Cerebellar nuclear complex (tissue), 1 donor: Measurements from ENCODE around the gene KRTAP5-4.
A peak's percentile ranks its signal among the peaks of the same experiment; 100 is the strongest.
"Not testable (repeated sequence)": the region's sequence is repeated elsewhere in the genome, so short reads cannot be mapped to it uniquely, and the experiment has no call there.

ENCODE experiments used
- DNase-seq, 2 experiments: peaks; one replicate each; lab custom pipeline; 2025; lab: John Stamatoyannopoulos, UW

Gene KRTAP5-4

DNA sequence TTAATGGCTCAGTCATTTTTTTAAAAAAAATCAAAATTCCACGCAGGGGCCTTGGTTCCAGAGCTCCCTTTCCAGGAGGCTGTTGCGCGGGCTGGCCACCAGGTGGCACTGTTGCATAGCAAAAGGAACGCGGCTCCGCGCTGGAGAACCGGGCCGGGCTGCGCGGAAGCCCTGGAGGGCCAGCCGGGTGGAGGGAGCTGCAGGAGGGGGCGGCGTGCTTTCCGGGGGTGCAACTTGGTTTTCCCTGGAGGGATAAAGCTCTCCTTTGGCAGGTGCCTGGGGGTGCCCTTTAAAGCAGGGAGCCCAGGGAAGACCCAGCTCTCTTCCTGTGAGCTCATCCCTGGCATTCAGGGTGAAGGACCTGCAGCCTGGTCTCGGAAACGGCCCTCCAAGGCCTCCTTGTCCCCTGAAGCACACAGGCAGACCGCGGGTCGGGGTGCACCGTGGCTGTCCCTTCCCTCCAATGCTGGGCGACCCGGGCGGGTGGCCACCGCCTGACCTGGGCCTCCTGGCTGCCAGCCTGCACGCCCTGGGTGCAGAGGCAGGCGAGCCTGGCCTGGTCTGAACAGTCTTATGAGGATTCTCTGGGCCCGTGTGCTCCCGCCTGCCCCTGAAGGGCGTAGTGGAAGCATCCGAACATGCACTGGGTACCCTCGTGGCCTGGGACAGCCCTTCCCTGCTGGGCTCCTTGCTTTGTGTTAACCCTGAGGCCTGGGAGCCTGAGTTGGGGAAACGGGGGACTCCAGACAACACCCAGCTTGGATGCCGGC lies 31.0 kb upstream of the KRTAP5-4 start:
- peak in 1 of 2 experiments; percentile 22 for DNase-seq

DNA sequence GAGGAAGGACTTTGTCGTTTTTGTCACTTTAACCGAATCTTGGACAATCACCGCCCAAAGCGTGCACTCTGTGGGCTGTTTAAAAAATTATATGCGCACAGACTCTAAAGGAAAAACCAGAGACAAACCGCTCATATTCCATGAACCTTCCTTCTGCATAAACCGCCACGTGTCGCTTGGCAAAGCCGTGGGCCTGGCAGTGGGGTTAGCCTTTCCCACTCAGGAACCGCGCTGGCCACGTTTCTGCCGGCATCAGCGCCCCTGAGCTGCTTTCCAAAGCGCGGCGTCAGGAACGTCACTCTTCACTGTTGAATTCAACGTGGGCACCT lies 30.5 kb upstream of the KRTAP5-4 start:
- DNase-seq: no peak

DNA sequence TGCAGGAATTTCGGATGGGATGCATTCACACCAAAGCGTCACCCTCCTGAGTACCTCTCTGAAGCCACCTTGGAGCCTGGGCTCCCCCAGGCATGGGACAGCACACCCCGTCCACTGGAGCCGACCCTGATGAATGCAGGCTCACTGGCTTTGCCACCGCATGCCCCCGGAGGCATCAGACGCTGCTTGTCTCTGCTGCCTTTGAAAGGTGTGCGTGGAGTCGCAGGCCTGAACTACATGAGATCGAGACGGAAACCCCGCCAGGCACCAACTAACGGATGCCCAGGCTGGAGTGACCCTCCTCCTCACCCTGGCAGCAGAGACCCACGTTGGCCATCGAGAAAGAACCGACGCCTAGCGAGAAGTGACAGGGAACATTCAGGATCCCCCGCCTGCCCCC lies 30.1 kb upstream of the KRTAP5-4 start:
- DNase-seq: no peak

DNA sequence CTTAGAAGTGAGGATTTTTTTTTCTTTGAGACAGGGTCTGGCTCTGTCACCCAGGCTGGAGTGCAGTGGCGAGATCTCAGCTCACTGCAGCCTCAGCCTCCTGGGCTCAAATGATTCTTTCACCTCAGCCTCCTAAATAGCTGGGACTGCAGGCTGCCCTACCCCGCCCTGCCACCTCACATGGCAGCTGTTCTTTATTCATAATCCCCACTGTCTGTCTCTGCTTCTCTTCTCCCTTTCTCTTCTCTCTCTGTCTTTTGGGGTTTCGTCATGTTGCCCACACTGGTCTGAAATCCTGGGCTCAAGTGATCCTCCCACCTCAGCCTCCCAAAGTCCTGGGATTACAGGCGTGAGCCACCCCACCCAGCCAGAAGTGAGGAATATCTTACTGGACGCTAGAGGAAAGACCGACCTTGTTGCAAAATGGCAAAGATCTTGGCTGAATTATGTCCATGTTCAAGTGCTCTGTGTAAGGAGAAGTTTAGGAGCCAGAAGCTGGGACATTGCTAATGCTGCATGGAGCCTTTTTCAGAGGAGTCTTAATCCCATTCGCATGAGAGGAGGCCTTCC lies 29.6 kb upstream of the KRTAP5-4 start:
- DNase-seq: no peak

DNA sequence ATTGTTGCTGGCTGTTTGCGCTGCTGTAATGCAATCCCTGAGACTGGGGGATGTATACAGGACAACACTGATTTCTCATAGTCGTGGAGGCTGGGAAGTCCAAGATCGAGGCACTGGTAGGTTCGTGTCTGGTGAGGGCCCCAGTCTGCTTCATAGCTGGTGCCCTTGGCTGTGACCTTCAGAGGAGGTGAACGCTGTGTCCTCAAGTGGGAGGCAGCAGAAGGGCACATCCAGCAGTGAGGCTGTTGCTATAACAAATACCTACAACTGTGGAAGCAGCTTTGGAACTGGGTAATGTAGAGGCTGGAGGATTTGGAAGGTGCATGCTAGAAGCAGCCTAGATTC lies 29.0 kb upstream of the KRTAP5-4 start:
- no peak for DNase-seq

DNA sequence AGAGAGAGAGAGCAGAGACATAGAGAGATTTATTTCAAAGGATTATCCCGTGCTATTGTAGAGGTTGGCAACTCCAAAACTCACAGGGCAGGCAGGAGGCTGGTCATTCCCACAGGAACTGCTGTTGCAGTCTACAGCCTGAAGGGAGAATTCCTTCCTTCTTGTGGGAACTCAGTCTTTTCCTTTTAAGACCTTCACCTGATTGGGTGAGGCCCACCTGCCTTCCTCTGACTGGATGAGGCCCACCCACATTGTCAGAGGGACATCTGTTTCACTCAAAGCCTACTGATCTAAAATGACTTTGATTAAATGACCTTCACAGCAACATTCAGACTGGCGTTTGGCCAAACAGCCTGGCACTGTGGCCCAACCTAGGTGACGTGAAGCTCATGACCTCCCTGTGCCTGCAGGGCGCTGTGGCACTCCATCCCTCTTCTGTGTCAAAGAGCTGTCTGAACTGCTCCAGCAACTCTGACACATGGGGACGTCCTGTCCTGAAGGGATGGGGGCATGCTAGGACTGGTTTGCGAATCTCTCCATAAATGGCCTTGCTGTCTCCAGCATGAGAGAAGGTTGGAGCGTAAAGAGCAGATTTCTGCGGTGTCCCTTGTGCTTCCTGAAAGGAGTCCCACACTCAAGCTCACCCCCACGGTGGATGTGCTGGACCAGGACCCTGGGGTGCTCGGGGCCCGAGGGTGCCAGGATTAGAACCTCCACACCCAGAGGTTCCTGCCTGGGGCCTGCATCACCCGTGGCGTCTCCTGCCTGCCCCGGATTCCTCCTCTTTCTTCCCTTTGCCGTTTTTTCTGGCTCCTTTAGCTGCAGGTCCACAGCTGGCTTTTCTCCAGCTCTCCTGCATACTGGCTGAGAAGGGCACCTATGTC lies 28.3 kb upstream of the KRTAP5-4 start:
- no peak for DNase-seq

DNA sequence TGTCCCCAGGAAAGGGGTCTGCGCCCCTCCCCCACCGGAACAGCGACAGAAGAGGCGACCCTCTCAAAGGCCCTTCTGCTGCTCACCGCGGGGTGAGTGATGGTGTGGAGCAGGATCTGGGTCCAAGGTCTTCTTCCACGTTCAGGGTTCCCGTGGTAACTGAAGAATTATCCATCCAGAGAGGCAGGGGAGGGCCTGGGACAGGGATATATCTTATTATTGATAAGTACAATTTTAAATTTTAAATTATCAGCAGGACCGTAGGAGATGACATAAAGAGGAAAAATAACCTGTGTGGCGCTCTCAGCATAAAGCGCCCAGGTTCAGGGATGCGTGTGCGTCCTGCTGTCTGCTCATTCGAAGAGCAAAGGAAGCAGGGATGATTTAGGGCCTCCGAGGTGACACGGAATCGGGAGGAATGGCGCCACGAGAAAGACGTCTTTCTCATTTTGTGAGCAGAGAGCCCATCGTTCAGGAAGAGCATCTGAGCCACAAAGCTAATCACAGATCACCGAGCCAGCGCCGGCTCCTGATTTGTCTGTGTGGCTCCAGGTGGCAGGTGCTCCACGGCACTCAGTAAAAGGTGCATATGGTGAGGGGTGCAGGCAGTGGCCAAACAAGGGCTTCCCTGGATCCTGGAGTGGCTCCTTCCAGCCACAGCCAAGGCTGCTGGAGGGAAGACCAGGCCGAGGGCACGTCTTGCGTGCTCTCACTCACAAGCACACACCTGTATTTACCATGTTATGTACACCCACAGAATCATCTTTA lies 26.9 kb upstream of the KRTAP5-4 start:
- DNase-seq: no peak

DNA sequence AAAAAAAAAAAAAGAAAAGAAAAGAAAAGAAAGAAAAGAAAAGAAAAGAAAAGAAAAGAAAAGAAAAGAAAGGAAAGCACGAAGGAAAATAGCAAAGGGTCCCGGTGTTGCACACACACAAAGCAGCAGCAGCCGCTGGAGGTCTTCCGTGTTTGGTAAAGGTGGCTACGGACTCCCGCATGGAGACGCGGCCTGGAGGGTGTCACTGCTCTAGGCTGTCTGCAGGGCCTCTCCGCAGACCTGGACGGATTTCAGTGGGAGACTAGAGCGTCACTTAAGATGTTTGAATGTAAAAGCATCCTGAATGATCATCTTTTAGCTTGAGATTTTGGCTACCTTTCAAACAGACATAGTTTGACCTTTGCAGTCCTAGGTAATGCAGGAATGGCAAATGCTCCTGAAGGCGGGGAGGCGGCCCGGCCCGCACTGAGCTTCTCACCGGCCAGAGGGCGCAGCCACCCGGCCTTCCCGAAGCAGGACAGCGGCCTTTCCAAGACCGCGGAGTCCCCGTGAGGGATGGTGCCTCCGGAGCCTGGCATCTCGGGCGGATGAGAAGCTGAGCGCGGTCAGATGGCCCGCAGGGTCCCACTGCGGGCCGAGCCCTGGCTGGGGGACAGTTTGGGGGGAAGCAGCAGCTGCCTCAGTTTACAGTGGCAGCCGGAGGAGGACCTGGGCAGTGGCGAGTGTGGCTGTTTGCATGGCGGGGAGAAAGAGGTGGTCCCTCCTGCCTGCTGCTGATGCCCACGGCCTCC lies 26.1 kb upstream of the KRTAP5-4 start:
- DNase-seq: no peak

DNA sequence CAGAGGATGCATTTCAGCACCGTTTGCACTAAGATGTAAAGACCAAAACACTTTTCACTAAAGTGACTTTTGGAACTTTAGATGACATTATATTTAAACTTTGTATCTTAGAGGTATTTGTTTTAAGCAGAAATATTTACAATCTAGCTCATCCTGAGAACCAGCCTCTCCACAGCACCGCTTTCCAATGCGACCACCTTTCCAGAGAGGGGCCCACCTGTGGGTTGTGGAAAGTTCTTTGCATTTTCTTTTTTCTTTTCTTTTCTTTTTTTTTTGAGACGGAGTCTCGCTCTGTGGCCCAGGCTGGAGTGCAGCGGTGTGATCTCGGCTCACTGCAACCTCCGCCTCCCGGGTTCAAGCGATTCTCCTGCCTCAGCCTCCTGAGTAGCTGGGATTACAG lies 24.6 kb upstream of the KRTAP5-4 start:
- DNase-seq: not testable (repeated sequence)

DNA sequence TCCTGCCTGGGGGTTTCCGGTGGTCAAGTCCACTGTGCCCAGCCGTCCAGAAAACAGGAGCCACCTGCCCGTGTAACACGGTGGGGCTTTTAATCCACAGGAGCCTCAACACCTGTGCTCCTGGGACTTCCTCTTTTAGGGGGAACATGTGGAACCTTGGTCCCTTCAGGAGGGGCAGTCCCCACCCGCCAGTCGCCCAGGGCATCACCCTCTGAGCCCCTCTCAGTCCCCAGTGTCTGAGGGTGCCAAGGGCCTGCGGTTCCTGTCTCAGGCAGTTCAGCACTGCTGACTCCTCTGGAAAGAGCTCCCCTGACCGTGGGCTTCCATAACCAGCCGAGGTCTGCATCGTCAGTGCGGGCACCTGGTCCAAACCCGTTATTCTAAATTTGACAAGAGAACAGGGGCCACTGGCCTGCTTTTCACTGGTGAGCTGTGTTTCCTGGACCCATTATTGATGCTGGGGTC lies 23.5 kb upstream of the KRTAP5-4 start:
- no peak for DNase-seq

DNA sequence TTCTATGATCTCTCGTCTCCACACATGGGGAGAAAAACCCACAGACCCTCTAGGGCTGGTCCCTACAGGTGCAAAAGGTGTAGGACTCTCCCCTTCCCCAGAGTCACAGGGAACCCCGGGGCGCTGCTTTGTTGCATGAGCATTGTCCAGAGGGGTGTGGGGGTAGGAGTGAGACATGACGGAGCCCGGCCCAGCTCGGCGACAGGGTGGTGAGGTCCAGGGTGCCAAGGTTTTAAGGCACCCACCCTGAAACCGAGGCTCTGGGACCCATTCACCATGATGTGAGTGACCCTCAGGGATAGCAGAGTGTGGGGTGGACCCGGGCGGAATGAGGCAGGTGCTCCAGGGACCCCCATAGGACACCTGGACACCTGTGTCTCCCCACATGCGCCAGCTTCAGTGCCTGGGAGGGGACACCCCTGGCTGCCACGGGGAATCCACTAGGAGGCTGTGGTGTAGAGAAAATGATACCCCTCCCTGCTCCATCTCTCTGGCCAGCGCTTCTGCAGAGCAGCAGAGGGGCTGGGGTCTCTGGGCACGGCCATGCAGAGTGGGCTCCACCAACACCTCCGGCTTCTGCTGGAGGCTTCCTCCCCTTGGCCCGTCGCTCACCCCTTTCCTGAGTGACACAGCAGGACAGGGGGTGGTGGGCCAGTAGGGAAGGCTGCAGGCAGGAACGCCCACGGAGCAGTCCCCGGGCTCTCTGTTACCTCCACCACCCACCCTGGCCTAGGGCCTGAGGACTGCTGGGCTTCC lies 22.8 kb upstream of the KRTAP5-4 start:
- no peak for DNase-seq

DNA sequence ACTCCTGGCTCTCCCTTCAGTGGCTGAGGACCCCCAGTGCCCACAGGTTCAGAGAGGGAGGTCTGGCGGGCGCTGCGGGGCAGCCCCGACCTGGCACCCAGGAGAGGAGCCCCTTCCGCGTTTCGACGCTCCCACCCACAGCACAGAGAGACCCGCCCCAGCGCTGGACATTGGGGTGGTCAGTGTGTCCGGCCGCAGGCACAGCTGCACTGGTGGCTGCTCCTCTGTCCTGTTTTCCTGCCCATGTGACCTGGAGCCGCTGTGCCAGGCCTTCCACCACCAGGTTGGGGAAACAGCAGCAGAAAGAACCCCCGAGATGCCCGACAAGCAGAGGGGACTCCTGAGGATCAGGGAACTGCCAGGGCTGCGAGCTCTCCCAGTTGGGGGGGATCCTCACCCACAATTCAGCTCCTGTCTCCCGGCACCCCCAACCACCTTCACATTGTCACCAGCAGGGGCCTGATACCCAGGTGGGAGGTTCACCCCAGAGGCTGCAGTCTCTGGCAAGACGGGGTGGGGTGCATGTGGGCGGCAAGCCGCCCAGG lies 21.3 kb upstream of the KRTAP5-4 start:
- DNase-seq: no peak

DNA sequence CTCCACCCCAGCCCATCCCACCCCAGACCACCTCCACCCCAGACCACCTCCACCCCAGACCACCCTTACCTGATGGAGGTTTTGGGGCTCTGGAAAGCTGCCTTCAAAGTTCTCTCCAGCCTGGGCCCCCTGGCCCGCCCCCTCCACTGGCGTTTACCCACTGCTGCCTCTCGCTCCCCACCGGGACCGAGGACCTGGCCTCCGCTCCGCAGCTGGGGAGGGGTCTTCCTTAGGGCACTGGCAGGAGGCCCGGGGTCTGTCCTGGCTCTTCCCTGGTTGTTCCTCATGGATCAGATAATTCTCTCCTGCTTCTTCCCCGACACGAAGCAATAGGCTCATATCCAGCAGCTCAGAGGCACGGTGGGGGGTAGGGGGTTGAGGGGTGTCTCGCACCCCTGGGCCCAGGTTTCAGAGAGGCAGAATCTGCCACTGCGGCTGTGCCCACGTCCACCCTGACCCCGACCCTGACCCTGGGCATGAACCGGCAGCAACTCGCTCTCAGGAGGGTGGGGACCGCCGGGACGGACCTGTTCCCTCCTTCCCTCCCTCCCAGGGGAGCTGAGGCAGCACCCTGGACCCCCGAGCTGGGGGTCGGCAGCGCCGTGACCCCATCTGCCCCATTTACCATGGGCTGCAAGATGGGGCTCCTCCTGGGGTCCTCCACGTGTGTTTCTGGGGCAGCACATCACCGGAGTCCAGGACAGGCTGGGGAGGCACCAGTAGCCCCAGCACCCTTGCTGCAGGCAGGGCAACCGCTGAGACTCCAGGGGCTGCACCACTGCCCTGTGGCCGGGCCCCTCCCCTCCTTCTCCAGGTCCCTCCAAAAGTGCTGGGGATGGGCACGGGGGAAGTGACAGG lies 20.6 kb upstream of the KRTAP5-4 start:
- DNase-seq: no peak

DNA sequence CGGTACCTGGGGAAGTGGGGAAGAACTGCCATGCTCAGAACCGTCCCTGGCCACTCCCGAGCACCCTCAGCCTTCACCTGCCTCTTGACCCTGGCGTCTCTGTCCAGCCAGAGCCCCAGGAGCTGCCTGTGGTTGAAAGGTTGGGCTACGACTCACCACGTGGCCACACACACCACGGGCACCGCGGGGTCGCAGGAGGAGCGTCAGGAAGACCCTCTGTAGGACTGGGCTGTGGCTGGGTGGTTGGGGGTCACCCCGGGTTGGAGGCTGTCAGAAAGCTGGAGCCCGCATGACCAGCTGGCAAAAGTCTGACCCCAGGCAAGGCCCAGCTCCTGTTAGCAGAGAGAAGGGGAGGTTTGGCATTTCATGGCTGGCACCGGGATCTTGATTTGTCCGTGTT lies 19.2 kb upstream of the KRTAP5-4 start:
- no peak for DNase-seq

DNA sequence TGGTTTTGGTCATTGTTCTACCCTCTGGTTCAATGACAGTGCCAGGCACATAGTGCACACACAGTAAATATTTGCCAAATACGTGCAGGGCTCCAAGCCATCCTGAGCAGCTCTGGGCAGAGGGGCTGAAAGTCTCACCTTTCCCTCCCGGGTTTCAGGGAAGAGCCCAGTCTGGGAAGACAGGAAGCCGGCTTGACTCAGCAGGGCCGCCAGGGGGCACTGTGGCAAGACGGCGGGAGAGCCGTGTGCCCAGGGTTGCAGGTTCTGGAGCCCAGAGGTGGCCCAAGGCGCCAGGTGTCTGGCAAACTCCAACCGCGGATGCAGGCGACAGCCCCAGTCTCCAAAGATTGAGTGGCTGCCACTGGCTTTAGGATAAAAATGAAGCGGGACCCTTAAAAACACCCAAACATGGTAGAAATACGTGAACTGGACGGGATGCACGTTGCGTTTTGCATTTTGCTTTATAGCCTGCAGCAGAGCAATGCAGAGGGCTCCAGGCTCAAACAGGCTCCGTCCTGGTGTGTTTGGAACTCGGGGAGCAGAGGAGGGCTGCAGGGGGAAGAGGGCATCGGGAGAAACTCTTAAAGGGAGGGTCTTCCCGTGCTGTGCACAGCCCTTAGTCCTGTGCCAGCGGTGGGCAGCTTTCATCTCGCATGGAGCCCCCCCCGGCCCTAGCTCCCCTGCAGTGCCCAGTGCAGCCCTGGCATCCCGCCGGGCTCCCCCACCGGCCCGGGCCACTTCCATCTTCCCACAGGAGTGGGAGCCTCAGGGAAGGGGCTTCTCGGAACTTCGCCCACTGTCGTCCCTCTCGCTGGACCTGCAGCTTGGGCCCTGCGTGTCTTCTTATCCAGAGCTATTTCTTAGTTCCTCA lies 18.4 kb upstream of the KRTAP5-4 start:
- DNase-seq: no peak

DNA sequence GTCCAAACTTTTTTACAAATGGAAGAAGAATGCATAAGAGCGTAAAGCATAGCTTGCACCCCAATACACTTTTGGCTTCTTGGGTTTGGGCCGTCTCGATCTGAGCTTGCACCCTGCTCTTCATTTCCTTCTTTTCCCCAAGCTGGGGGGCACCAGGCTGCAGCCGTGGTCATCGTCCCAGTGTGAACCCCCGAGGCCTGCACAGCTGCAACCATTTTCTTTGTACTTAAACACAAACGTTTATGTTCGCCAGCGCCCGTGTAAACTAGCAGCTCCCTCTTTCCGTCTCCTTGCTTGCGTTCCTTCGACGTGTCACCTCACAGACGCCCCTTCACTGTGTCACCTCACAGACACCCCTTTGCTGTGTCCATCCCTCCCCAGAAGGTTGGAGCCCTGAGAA lies 17.7 kb upstream of the KRTAP5-4 start:
- DNase-seq: no peak

DNA sequence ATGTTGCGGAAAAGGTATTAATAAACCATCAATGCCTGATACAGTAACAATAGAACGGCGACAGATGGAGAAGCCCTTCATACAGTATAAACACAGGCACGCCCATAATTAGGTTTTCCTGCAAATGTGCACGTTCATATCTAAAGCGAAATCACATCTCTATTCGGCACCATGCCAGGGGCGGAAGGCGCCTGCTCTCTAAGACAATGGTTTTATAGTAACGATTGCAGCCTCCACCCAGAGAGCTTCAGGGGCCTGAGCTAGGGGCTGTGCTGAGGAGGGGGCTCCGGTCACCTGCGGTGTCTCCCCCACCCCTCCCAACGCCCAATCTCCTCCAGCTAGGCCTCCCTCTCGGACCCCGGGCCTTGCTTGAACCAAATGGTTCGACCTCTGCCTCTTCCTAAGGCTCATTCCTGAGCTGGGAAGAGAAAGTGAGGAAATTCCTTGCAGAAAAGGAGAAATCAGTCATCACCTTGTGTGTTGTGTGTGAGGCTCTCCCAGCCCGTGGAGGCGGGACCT lies 17.2 kb upstream of the KRTAP5-4 start:
- no peak for DNase-seq

DNA sequence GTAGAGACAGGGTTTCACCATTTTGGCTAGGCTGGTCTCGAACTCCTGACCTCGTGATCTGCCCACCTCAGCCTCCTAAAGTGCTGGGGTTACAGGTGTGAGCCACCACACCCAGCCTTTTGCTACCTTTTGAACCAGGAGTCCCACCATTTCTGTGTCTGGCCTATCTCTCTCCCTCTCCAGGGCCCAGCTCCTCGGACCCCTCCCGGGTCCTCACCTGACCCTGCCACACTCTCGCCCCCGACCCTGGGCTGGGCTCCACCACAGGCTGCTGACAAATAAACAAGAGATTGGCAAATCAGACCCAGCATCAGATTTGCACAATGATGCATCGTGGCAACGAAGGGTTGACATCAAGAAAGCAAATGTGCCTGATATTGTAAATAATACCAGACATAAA lies 16.4 kb upstream of the KRTAP5-4 start:
- DNase-seq: no peak
